ENCODE measurements around the gene PHACTR4.
A peak's percentile ranks its signal among the peaks of the same experiment; 100 is the strongest.
"Not testable (repeated sequence)": the region's sequence is repeated elsewhere in the genome, so short reads cannot be mapped to it uniquely, and the experiment has no call there.

Gene PHACTR4

DNA sequence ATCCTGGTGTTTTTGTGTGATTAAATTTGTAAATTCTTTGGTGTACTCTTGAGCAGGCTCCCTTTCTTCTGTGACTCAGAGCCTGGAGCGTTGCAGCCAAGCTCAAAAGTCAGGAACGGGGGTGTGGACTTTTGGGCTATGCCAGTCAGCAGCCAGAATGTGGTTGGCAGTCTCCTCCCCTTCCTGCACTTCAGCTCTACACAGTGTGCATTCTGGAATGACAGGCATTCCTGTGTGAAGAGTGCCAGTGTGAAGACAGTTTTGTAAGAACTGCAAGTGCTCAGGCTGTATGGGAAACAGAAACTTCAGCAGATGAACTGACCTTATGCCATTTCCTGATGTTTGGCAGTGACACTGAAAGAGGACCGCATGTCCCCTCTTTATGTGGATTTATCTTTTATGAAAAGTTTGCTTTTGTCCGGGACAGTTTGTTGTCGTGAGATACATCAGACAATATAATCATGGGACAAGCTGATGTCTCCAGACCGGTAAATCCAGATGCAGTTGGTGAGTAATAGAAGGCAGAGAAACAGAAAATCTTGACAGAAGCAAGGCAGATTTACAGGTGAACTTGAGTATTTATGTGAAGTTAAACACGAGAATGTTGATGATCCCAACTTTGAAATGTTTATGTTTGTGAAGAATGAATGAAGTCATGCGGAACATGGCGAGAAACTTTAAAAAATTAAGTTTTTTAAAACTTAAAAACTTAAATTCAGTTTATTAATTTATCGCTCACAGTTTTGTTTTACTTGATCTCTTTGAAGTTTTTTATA is 68.6 kb downstream of the PHACTR4 start:
- no peak for DNase-seq

- DNase-seq: no peak
Measured at GRCh38 chr1:28439320-28439719, 69.8 kb downstream of the PHACTR4 start.

DNA sequence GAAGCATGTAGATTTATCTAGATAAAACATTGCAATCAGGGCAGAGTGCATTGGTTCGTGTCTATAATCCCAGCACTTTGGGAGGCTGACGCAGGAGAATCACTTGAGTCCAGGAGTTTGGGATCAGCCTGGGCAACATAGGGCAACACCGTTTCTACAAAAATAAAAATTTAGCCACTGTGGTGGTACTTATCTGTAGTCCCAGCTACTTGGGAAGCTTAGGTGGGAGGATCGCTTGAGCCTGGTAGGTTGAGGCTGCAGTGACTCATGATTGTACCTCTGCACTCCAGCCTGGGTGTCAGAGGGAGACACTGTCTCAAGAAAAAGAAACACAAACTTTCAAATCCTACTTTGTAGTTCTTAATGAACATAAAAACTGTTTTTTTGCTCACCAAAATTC is 72.1 kb downstream of the PHACTR4 start:
- DNase-seq: no peak

DNA sequence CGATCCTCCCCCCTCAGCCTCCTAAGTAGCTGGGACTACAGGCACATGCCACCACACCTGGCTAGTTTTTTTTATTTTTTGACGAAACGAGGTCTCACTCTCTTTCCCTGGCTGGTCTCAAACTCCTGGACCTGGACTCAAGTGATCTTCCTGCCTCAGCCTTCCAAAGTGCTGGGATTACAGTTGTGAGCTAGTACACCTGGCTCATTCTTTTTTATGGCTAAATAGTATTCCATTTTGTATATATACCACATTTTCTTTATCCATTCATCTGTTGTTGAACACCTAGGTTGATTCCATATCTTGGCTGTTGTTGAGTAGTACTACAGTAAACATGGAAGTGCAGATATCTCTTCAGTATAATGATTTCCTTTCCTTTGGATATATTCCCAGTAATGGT is 74.0 kb downstream of the PHACTR4 start:
- no peak for DNase-seq

- DNase-seq: no peak
Measured at GRCh38 chr1:28447679-28448078, 78.1 kb downstream of the PHACTR4 start.

GRCh38 chr1:28448094-28448611 is 78.6 kb downstream of the PHACTR4 start:
- not testable (repeated sequence) for DNase-seq

DNA sequence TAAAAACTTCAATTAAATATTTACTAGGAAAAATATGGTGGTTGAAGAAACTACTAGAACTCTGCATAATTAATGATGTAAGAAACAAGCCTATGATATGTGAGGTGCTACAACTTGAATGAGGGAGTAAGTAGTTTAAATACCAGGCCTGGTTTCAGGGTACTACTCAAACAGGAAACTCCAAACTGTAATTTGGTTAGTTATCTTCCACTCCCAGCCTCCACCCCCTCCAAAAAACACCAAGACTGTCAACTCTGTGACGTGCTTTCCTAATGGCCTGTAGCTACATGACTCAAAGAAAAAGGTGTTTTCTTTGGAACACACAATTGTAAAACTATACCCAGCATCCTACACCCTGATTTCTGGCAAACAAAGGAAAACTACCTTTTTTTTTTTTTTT is 80.4 kb downstream of the PHACTR4 start:
- peak; percentile 37 for DNase-seq

- DNase-seq: no peak
Measured at GRCh38 chr1:28450561-28450960, 81.0 kb downstream of the PHACTR4 start.

DNA sequence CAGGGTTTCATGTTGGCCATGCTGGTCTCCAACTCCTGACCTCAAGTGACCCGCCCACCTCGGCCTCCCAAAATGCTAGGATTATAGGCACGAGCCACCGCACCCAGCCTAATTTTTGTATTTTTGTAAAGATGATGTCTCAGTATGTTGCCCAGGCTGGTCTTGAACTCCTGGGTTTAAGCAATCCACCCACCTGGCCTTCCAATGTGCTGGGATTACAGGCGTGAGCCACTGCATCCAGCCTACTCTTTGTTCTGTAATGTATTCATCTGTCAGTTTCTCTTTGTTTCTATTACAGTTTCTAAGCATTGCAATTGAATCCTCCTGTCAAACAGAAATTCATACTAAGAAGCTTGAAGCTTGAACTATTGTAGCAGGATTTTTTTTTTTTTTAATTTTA is 81.5 kb downstream of the PHACTR4 start:
- no peak for DNase-seq

GRCh38 chr1:28456078-28456477 is 86.5 kb downstream of the PHACTR4 start:
- DNase-seq: no peak

DNA sequence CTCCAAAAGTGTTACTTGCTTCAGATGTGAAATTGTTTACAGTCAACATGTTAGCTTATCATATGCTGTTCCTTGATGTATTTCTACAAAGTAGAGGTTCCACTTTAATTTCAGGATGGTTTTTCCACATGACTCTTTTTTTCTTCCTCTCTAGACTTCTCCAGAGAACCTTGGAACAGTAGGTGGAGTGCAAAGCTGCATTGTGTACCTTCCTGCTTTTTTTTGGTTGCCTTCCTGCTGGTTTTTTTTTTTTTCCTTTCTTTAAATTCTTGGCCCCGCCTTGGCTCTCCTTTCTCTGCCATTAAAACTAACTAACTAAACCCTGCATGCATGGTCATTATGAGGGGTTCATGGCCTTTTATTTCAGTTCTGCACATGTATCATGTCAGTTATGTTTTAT is 88.1 kb downstream of the PHACTR4 start:
- DNase-seq: no peak

DNA sequence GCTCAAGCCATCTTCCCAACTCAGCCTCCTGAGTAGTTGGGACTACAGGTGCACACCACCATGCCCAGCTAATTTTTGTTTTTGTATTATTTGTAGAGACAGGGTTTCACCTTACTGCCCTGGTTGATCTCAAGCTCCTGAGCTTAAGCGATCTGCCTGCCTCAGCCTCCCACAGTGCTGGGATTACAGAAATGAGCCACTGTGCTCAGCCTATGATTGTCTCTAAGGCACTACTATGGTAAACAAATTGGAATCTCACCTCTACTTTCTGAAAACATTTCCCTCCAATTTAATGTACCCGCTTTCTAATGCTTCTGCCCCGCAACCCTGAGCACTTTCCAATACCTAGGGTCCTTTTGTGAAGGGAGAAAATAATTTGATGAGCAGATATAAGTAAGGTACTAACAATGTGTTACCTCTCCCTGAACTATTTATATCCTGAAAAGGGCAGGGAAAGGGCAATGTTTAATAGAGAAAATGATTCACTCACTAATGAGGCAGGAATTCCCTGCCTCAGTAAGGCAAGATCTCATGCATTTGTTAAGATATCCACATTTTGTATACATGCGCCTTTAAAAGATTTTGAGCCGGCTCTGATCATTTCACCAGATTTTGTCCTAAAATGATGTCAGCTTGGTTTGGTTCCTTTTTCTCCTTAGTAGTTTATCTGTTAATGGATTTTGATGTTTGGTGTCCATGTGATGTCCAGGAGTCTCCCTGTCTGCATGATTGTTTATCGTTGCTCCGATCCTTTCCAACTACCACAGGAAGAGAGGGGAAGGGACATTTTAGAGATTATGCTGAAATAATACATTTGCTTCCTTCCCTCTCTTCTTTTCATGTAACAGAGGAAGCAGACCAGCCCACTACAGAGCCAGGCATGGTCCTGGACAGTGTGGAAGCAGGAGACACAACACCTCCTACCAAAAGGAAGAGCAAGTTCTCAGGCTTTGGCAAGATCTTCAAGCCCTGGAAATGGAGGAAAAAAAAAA is 89.0 kb downstream of the PHACTR4 start:
- DNase-seq: no peak

DNA sequence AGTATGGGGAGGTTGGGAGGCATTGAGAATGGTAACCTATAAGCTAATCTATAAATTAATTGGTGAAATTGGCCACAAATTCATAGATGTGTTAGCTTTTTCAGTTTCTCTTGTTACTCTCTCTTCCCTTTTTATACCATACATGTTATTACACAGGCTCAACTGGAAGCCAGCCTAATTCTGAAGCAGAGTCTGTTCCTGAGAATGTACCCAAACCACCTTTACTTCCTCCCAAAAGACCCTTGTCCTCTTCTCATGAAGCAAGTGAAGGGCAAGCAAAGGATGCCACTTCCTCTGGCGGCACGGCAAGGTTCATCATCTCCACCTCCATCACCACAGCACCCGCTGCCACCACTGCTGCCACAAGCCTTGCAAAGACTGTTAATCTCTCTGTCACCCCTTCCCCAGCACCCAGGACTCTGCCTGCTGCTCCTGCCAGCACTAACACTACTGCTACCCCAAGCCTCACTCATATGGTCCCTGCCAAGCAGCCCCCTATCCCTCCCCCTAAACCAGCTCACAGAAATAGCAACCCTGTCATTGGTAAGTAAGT is 96.8 kb downstream of the PHACTR4 start:
- DNase-seq: no peak

DNA sequence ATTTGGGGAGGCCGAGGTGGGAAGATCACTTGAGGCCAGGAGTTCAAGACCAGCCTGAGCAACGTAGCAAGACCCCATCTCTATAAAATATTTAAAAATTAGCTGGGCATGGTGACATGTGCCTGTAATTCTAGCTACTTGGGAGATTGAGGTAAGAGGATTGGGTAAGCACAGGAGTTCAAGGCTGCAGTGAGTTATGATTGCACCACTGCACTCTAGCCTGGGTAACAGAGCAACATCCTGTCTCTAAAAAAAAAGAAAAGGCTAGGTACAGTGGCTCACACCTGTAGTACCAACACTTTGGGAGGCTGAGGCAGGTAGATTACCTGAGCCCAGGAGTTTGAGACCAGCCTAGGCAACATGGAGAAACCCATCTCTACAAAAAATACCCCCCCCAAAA is 100.6 kb downstream of the PHACTR4 start:
- DNase-seq: no peak

DNA sequence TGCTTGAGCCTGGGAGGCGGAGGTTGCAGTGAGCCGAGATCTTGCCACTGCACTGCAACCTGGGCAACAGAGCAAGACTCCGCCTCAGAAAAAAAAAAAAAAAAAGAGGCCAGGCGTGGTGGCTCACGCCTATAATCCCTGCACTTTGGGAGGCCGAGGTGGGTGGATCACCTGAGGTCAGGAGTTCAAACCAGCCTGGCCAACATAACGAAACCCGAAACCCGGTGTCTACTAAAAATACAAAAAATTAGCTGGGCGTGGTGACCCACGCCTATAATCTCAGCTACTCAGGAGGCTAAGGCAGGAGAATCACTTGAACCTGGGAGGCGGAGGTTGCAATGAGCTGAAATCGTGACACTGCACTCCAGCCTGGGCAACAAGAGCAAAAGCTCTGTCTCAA is 110.0 kb downstream of the PHACTR4 start:
- DNase-seq: not testable (repeated sequence)

DNA sequence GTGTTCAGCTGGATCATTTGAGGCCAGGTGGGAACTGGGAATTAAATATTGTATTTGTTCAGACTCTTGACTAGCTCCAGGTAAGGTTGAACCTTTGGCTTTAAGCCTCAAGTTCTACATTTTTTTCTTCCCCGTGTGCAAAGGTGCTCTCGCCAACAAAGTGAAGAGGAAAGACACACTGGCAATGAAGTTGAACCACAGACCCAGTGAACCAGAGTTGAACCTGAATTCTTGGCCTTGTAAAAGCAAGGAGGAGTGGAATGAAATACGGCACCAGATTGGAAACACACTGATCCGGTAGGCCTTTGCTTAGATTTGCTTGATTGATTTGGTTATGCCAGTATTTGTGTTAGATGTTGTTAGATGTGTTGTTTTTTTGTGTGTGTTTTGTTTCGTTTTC is 110.8 kb downstream of the PHACTR4 start:
- DNase-seq: no peak

- DNase-seq: no peak
Measured at GRCh38 chr1:28482138-28482537, 112.6 kb downstream of the PHACTR4 start.

- DNase-seq: no peak
Measured at GRCh38 chr1:28482702-28483101, 113.2 kb downstream of the PHACTR4 start.

GRCh38 chr1:28494737-28495136 is 125.2 kb downstream of the PHACTR4 start:
- DNase-seq: no peak

DNA sequence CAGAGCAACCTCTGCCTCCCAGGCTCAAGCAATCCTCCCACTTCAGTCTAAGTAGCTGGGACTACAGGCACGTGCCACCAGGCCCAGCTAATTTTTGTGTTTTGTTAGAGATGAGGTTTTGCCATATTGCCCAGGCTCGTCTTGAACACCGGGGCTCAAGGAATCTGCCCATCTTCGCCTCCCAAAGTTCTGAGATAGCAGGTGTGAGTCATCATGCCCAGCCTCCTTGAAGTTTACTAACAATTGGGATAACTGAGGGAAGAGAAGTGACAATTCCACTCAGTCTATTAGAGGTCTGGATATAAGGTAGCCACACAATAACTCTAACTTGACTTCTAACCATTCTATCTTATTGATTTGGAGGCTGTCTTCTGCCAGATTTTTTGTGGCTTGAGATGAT is 130.0 kb downstream of the PHACTR4 start:
- no peak for DNase-seq

- DNase-seq: no peak
Measured at GRCh38 chr1:28501925-28502324, 132.4 kb downstream of the PHACTR4 start.

DNA sequence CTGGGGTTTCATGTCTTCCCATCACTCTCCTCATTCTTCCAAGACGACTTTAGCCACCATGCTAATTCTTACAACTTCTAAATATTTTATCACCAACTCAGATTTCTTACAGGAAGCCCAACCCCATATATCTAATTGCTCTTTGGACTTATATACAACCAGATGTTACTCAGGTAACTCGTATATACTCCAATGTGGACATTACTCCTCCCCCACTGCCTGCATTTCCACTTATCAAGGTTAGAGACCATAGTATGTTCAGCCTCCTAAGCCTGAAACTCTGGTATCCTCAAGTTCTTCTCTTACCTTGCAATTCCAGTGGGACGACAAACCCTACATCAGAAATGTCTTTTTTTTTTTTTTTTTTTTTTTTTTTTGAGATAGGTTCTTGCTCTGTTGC is 133.6 kb downstream of the PHACTR4 start:
- DNase-seq: no peak

DNA sequence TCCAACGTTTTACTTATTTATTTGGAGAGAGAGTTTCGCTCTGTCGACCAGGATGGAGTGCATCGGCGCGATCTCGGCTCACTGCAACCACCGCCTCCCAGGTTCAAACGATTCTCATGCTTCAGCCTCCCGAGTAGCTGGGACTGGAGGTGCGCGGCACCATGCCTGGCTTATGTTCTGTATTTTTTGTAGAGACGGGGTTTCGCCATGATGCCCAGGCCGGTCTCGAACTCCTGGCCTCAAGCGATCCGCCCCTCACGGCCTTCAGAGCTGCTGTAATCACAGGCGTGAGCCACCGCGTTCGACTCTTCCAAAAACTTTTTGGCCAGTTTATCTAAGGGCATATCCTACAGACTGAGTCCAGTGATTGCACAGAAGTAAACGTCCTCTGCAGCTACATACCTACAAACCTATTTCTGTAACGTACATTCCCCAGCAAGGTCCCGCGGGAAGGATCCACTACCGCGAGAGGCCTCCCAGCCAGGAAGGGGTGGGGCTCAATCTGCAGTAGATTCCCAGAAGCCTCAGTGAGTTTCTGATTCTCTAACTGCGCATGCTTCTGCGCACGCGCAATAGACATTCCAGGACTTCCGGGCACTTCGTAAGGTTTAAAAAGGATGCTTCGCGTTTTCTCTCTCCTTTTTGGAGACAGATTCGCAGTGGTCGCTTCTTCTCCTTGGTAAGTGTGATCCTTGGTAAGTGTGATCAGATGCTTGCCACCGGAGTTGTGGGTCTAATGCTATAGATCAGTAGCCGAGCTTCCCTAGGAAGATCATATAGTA is 136.1 kb downstream of the PHACTR4 start, which contains the start of gene RCC1:
Gene RCC1, plus strand, starts transcription at position 638 of the 782 bp plus-strand sequence. CDS start 23,824 bp downstream, outside the sequence.
- DNase-seq: peak; percentile 95

Data from stimulated activated CD8-positive, alpha-beta memory T cell treated with anti-CD3 and anti-CD28 coated beads, Interleukin-4, amount 100 ng/mL, for 48 hours (primary cell).